ENCODE results near the gene EBF3.

DNA sequence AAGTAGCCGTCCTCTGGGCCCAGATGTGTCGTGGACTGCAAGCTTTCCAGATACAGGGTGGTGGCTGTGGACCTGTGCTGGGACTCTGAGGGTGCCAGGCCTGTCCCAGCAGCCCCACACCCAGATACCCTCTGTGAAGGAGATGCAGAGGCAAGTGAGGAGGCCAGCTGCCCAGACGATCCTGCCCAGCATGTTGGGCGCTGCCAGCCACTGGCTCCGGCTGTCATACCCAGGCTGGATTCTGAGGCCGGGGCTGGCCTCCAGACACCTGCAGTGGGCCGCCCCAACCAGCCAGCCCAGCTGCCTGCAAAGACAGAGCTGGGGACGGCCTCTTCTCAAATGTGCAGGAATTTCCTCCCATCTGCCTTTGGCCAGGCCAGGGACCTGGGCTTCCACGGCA lies 39.1 kb upstream of the EBF3 start:
- TF ChIP-seq, protein P1, sequence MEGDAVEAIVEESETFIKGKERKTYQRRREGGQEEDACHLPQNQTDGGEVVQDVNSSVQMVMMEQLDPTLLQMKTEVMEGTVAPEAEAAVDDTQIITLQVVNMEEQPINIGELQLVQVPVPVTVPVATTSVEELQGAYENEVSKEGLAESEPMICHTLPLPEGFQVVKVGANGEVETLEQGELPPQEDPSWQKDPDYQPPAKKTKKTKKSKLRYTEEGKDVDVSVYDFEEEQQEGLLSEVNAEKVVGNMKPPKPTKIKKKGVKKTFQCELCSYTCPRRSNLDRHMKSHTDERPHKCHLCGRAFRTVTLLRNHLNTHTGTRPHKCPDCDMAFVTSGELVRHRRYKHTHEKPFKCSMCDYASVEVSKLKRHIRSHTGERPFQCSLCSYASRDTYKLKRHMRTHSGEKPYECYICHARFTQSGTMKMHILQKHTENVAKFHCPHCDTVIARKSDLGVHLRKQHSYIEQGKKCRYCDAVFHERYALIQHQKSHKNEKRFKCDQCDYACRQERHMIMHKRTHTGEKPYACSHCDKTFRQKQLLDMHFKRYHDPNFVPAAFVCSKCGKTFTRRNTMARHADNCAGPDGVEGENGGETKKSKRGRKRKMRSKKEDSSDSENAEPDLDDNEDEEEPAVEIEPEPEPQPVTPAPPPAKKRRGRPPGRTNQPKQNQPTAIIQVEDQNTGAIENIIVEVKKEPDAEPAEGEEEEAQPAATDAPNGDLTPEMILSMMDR (IDR thresholded peaks at IDR 0.05; ENCODE audit: insufficient read depth, low read depth, low read length): no peak
- no peak for TF ChIP-seq EZH2 (IDR thresholded peaks at IDR 0.05; ENCODE audit: insufficient read depth, low read length)

Measured in astrocyte (in vitro differentiated cells and primary cell).